Stimulated activated CD8-positive, alpha-beta memory T cell treated with anti-CD3 and anti-CD28 coated beads, Interleukin-7, amount 100 ng/mL, for 1 hour (primary cell): ENCODE measurements around the gene TEX11.
"Not testable (repeated sequence)": the region's sequence is repeated elsewhere in the genome, so short reads cannot be mapped to it uniquely, and the experiment has no call there.

Source experiments
- DNase-seq, 2 donors: peaks; one replicate each; pipeline ENCODE4 v3.0.0-alpha.2; 2020; ENCODE audit warnings: low read depth in 2 of 2

Gene TEX11

DNA sequence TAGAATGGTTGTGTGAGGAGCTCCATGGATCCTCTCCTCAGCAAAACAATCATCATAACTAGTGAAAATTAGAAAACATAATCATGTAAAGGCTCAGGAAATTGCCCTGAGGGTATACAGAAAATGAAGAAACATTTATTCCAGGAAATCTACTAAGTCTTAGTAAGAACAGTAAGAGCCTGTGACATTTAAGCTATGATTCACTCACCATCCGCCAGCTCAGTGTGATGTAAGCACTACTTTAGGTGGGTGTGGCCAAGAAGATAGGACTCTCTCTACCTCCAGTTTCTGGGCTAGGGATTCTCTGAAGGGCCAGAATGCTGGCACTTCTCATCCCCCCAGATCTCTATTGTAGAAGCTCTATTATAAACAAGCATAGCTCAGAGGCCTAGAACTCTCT, 316.4 kb downstream of the TEX11 start:
- no peak for DNase-seq

DNA sequence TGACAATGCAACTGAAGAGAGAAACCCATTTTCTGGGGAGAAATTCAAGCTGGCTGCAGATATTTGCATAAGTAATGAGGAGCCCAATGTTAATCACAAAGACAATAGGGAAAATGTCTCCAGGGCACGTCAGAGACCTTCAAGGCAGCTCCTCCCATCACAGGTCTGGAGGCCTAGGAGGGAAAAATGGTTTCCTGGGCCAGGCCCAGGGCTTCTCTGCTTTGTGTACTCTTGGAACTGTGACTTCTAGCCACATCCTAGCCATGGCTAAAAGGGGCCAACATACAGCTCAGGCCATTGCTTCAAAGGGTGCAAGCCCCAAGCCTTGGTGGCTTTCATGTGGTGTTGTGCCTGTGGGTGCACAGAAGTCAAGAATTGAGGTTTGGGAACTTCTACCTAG, 321.4 kb downstream of the TEX11 start:
- DNase-seq: not testable (repeated sequence)

DNA sequence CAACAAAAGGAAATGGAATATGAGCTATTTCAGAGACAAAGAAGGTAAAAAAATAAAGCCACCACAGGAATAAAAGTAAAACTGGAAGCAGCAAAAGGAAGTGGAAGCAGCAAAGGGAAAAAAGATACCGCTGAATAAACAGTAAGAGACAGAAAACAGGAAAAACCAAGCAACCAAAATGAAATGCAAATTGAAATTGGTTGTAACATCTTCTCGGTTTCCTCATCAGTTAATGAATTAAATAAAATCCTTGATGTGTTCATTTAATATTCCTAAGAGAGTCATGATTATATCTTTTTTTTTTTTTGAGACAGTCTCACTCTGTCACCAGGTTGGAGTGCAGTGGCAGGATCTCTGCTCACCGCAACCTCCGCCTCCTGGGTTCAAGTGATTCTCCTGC, 331.1 kb downstream of the TEX11 start:
- no peak for DNase-seq

DNA sequence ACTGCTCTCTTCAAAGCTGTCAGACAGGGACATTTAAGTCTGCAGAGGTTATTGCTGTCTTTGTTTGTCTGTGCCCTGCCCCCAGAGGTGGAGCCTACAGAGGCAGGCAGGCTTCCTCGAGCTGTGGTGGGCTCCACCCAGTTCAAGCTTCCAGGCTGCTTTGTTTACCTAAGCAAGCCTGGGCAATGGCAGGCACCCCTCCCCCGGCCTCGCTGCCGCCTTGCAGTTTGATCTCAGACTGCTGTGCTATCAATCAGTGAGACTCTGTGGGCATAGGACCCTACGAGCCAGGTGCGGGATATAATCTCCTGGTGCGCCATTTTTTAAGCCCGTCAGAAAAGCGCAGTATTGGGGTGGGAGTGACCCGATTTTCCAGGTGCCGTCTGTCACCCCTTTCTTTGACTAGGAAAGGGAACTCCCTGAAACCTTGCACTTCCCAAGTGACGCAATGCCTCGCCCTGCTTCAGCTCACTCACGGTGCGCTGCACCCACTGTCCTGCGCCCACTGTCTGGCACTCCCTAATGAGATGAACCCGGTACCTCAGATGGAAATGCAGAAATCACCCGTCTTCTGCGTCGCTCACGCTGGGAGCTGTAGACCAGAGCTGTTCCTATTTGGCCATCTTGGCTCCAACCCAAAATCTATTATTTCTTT, 338.5 kb downstream of the TEX11 start:
- DNase-seq: not testable (repeated sequence)

DNA sequence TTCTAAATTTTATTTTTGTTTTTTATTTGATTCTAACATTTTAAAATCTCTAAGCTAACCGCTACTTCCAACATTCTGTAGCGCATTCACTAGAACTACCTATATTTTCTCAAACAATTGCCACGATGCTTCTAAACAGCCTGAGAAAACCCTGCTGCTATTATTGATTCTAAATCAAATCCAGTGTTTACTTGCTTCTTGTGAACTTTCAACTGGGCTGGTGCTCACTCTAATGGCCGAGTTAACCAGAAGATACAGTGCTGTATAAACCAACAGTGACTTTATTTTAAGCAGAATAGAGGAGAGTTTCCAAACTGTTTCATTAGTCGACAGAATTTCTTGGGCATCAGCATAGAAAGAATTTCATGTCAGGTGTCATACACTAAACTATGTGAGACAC, 353.6 kb downstream of the TEX11 start:
- DNase-seq: no peak

DNA sequence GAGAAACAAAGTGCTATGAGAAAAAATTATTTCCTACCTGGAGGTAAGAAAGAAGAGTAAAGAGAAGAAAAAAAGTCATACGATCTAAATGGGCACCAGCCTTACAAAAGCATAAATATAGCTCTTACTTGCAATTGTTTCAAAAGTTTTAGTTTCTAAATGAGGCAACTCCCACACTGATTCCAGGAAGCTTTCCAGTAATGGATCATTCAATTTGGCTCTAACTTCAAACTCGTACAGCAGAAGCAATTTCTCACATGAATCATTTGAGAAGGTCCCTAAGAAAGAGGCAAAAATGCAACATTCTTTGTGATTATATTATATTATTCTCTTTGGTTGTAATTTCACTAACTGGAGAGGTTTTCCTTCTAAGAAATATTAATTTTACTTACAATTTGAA, 354.0 kb downstream of the TEX11 start:
- DNase-seq: no peak

DNA sequence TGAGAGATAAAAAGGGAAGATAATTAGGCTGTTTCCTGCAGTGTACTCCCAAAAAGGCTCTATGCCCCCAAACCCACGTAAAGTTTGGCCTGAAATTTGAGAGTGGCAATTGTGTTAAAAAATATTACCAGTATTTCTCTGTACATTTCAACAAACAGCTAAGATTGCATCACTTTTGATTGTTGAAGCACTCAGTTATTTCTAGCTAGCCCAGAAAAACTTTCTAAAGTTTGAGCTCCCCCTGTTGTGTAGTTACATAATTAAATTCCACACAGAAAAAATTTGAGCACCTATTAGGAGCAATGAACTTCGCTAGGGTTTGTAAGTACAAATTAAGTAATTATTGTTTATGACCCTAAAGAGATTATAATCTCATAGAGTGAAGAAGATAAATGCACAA, 354.4 kb downstream of the TEX11 start:
- no peak for DNase-seq

DNA sequence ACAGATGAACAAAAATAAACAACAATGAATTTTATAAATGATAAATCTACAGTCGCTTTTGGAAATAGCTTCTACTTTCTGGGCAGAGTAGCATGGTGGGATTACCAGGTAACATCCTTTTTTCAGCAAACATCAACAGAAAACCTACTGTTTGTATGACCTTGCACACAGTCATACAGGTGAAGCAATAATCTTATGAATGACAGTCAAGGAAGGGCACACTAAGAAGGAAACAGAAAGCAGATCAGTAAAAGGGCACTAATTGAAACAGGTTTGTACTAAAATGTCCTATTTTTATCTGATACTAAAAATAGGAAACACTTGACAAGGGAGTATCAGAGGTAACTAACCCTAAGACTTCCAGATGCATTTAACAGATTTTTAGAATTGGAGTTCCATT, 355.0 kb downstream of the TEX11 start:
- no peak for DNase-seq

DNA sequence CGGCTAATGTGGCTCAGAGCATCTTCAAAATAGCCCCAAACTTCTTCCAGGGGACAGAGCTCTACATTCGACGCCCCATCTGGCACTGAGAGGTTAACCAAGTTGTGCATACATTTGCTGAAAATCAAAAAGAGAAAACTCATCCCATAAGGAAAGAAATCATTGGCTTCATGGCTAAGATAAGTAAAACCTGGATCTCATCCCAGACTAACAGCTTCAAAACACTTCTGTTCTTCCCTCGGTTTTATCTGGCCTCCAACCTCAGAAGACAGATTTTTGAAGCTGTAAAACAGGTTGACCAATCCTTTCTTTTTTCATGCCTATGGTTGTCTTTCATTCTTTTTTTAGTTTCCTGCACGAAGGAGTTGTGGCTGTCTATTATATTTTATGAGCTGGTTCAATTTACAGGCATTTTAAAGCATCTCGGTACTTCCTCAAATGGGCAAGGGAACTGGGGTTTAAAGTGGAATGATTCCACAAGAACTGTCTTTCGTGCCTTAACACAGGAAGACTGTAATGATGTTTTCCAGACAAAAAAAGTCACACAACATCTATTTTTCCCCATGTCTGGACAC, 356.3 kb downstream of the TEX11 start:
- DNase-seq: no peak

DNA sequence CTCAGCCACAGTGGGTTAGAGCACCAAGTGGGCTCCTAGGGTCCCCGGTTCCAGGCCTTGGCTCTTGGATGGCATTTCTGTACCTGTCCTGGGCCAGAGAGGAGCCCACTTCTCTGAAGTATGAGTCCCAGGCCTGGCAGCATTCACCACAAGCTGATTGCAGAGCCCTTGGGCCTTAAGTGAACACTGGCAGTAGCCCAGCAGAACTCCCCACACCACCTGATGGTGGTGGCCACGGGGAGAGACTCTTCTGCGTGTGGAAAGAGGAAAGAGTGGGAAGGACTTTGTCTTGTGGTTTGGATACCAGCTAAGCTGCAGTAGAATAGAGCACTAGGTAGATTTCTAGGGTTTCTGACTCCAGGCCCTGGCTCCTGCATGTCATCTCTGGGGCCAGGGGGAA, 359.1 kb downstream of the TEX11 start:
- no peak for DNase-seq

DNA sequence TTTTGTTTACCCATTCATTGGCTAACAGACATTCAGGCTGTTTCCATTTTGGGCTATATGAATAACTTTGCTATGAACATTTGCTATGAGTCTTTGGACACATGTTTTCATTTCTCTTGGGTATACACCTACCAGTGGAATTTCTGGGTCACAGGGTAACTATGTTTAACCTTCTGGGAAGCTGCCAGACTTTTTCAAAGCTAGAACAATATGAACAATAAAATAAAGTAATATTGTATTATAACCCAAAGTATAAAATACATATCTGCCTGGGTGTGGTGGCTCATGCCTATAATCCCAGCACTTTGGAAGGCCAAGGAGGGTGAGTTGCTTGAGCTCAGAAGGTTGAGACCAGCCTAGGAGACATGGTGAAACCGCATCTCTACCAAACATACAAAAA, 373.3 kb downstream of the TEX11 start:
- DNase-seq: no peak

DNA sequence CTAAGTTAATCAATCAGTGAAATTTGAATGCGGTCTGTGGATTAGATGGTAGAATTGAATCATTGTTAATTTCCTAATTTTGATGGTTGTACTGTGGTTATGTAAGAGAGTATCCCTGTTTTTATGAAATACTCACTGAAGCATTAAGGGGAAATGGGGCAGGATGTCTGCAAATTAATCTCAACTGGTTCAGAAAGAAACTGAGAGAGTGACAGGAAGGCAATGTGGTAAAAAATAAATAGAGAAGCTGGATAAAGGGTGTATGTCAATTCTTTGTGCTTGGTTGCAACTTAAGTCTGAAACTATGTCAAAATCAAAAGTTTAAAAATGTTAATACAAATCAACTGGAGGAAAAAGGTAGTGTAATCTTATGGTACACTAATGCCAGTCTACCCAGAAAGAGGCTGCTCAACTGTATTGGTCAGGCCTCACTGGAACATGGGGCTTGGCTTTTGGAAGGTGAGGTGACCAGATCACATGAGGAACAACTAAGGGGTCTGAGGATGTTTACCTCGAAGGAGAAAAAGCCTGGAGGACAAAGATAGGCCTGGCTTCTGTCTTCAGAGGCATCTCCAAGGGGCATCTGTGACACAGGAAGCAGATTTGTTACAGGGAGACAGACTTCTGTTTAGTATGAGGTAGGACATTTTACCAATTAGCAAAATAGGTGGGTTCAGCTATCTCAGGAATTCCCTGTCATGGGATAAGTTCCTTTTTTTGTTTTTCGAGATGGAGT, 380.7 kb downstream of the TEX11 start:
- DNase-seq: no peak

DNA sequence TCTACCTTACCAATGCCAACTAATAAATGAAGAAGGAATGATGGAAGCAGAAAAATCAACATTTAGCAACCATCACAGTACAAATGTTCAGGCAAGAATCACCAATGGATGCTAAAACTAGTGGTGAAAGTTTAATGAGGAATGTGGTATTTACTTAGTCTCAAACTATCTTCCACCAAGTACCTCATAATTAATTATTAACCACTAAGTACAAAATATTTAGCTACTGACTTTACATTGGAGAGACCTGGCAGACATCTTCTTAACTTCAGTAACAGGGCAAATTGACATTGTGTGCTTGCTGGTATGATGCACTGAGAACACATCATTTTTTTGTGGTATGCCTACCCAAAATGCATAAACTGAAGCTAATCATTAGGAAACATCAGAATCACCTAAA, 381.5 kb downstream of the TEX11 start:
- DNase-seq: no peak

DNA sequence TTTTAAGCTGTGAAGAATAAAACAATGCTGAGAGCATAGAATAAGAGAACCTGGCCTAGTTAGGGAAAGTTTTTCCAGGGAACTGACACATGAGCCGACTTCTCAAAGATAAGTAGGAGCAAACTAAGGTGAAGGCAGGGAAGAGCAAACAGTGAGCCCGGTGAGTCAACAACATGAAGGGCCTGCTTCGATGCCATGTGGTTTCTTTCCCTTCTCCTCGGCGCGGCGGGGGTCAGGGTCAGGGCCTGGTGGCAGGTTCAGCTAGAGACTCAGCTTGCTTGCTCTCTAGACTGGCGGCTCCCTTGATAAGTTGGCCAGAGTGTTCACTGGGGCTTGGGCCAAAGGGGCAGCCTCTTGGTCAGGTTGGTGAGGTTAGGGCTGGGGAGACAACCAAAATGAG, 382.8 kb downstream of the TEX11 start:
- no peak for DNase-seq

DNA sequence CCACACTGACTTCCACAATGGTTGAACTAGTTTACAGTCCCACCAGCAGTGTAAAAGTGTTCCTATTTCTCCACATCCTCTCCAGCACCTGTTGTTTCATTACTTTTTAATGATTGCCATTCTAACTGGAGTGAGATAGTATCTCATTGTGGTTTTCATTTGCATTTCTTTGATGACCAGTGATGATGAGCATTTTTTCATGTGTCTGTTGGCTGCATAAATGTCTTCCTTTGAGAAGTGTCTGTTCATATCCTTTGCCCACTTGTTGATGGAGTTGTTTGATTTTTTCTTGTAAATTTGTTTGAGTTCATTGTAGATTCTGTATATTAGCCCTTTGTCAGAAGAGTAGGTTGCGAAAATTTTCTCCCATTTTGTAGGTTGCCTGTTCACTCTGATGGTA, 392.8 kb downstream of the TEX11 start:
- DNase-seq: not testable (repeated sequence)

DNA sequence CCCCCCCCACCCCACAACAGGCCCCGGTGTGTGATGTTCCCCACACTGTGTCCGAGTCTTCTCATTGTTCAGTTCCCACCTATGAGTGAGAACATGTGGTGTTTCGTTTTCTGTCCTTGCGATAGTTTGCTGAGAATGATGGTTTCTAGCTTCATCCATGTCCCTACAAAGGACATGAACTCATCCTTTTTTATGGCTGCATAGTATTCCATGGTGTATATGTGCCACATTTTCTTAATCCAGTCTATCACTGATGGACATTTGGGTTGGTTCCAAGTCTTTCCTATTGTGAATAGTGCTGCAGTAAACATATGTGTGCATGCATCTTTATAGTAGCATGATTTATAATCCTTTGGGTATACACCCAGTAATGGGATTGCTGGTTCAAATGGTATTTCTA, 393.2 kb downstream of the TEX11 start:
- not testable (repeated sequence) for DNase-seq

DNA sequence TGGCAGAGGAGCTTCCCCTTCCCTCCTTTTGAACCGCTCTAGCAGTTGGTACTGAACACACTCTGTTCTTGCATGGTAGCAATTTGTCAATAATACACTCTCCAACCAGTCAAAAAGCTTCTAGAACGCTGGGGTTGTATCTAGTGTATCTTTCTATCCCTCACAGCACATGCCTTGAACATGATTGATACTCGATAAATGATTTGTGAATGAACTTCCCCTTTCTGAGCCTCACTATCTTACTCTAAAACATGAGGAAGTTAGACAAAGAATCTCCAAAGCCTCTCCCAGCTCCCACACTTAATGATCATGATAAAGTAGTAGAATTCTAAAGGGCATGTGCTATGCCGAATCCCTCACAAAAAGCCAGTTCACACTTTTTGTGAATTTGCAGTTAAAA, 399.4 kb downstream of the TEX11 start:
- DNase-seq: no peak

DNA sequence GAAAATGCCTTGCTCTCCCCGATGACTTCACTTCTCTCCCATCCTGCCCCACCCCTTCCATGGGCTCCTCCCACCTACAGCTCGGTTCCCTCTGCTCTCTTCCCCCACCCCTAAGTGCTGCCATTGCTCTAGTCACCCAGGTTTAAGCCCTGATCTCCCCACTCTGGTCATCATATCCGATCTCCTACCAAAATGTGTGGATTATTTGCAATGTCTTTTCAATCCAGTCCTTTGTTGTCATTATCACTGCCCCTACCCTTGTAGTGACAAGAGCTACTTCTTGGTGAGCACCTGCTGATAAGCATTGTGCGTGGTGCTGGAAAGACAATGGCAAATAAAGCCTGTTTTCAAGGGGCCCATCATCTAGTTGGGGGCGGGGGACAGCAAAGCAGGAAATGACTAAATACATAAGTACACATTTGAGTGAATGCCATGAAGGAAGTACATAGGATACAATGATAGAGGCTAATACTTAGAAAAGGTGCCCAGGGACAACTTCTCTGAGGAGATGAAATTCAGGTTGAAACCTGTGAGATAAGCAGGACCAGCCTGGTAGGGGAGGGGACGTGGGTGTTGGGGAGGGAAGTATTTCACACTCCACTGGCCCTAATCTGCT, 400.1 kb downstream of the TEX11 start:
- DNase-seq: no peak

DNA sequence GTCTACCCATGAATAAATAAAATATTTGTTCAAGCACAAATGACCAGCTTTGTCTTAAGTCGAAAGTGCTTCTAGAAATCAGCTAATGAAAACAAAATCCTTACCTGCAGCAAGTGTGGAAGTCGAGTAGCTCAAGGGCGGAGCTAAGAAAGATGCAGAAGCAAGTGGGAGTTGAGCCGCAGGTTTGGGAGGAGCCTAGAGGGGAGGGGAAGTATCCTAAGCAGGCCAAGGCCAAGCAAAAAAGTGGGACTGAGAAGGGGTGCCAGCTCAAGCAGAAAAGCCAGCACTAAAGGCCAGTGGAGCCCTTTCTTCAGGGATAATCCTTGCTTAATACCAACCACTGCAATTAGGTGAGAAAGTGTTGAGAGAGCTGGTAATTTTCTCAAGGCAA, 403.1 kb downstream of the TEX11 start:
- DNase-seq: no peak

DNA sequence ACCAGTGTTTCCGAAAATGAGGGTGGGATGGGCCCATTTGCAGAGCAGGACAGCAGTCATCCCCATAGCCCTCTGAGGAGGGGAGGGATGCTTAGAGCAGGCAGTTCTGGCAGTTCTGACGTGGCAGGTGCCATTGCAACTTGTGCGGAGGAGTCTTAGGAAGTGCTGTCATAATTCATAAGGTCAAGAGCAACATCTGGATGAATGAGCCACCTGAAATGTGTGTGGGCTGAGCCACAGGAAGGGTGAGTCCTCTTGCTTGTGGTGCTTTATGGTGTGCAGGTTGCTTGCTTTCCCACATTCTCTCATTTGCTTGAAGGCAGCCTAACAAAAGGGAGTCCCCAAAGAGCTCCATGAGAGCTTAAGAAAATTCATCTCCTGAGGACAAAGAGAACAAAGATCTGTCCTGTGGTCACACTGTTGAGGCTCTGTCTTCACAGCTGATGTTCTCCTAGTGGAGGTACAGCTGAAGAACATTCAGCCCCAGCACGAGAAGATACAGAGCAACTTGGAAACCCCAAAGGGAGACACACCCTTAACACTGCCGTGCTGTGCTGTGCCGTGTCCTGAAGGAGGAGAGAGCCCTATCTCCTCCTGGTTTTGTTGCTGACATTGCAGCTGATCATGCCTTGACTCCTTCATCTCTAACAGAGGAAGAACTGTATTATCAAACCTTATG, 403.6 kb downstream of the TEX11 start:
- DNase-seq: no peak

DNA sequence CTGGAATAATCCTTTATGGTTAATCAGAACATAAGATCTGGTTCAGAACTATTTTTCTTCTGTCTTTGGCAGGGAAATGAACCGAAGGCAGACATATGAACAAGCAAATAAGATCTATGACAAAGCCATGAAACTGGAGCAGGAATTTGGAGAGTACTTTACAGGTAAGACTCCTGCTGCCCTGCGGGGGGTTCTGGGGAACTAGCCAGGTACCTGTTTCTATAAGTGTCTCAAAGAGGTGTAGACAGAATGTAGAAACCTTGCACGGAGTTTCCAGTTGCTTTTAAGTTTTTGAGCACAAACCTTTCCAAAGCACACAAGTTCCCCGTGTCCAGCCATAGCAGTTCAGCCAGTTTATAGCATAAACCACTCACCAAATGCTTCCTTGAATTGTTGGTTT, 407.7 kb downstream of the TEX11 start:
- DNase-seq: no peak

DNA sequence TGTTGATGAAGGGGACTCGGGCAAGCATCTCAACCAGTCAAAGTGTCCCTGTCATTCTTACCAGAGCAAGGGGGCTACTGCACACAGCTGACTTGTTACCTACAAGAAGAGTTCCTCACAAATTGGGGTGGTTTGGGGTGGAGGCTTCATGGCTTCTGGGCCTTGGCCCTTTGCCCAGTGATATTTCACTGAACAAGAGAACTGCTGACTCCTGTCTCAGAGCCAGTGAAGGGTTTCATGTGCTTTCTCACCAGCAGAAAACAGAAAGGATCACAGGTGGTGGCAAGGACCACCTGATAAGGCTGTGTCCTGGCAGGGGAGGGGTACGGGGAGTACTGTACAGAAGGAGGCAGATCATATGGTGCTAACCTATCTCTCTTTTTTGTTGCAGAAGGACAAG, 410.4 kb downstream of the TEX11 start:
- DNase-seq: no peak
